OCI-LY7 (cell line): Measurements from ENCODE around the gene ZNF223. TPM values are rescaled to one million over a fixed set of nuclear protein-coding genes. Genes with fewer than 3 reads are reported as not detected.

ENCODE experiments used
- BruUV-seq: library from RNA; stranded (reverse); fragments of 400-500 nt; replicated peaks from 2 replicates; lab custom pipeline; 2021; lab: Mats Ljungman, UMichigan
- CTCF ChIA-PET: fragments of 300-600 bp; sonication (Branson Sonifier 250); formaldehyde crosslinking; loops from one replicate; lab custom pipeline; 2022; ENCODE audit warnings: antibody characterized with exemption; ENCODE audit not compliant: unreplicated experiment; lab: Charles Lee
- POLR2A ChIA-PET: fragments of 300-600 bp; sonication (Branson Sonifier 250); formaldehyde crosslinking; loops from one replicate; lab custom pipeline; 2022; ENCODE audit warnings: antibody characterized with exemption; lab: Charles Lee
- DNase-seq: peaks from one replicate; pipeline ENCODE4 v3.0.0-alpha.2; 2015; ENCODE audit warnings: low spot score
- H2AFZ ChIP-seq: fragments of 200-600 bp; sonication (generic), shearing (Covaris generic); 2 replicates; pipeline ENCODE4 v1.6.1; 2014; ENCODE audit warnings: mild to moderate bottlenecking, antibody characterized with exemption, low read length, moderate library complexity
- H3K27ac ChIP-seq: fragments of 200-600 bp; sonication (generic); 2 replicates; pipeline ENCODE4 v1.5.1; 2014; ENCODE audit warnings: mixed run types, low read depth, mild to moderate bottlenecking, moderate library complexity, low read length, inconsistent platforms; ENCODE audit not compliant: poor library complexity, severe bottlenecking
- H3K36me3 ChIP-seq: fragments of 200-600 bp; sonication (generic); 2 replicates; pipeline ENCODE4 v1.6.1; 2014; ENCODE audit warnings: mild to moderate bottlenecking, antibody characterized with exemption, low read length, moderate library complexity, mixed read lengths; ENCODE audit not compliant: insufficient read depth
- H3K4me1 ChIP-seq: fragments of 200-600 bp; sonication (generic); 2 replicates; pipeline ENCODE4 v1.5.1; 2014; ENCODE audit warnings: mild to moderate bottlenecking, low read length; ENCODE audit not compliant: insufficient read depth, poor library complexity, severe bottlenecking
- H3K4me2 ChIP-seq: fragments of 200-600 bp; sonication (generic); 2 replicates; pipeline ENCODE4 v1.6.1; 2014; ENCODE audit warnings: mild to moderate bottlenecking, low read length
- H3K4me3 ChIP-seq: fragments of 200-600 bp; sonication (generic); 2 replicates; pipeline ENCODE4 v1.5.1; 2014; ENCODE audit warnings: mild to moderate bottlenecking, low read depth, low read length; ENCODE audit not compliant: poor library complexity, severe bottlenecking
- H3K79me2 ChIP-seq: fragments of 200-600 bp; sonication (generic); 2 replicates; pipeline ENCODE4 v1.6.1; 2016; ENCODE audit warnings: low read depth, mild to moderate bottlenecking, low read length, moderate library complexity, mixed read lengths; ENCODE audit not compliant: insufficient read depth
- H3K9me2 ChIP-seq: fragments of 200-600 bp; sonication (generic); 2 replicates; pipeline ENCODE4 v1.6.1; 2016; ENCODE audit warnings: mild to moderate bottlenecking, low read length, mixed read lengths; ENCODE audit not compliant: insufficient read depth
- H3K9me3 ChIP-seq: fragments of 200-600 bp; sonication (generic); 2 replicates; pipeline ENCODE4 v1.6.1; 2014; ENCODE audit warnings: mild to moderate bottlenecking, mixed run types, low read length, mixed read lengths
- H4K20me1 ChIP-seq: fragments of 200-600 bp; sonication (generic); 2 replicates; pipeline ENCODE4 v1.6.1; 2014; ENCODE audit warnings: mild to moderate bottlenecking, antibody characterized with exemption, low read length, moderate library complexity, mixed read lengths; ENCODE audit not compliant: insufficient read depth
- CTCF ChIP-seq: fragments of 200-600 bp; sonication (generic); conservative IDR thresholded peaks from 2 replicates; pipeline ENCODE4 v1.5.1; 2014; ENCODE audit warnings: mild to moderate bottlenecking, antibody characterized with exemption, low read length, moderate library complexity, mixed read lengths
- EZH2phosphoT487 ChIP-seq: fragments of 200-600 bp; sonication (generic); IDR thresholded peaks from 2 replicates; pipeline ENCODE4 v1.6.1; 2018; ENCODE audit warnings: low read depth, borderline replicate concordance, mild to moderate bottlenecking, mixed run types, antibody characterized with exemption, low read length, moderate library complexity, mixed read lengths
- intact Hi-C: fragments of 100-400 bp; cut with micrococcal nuclease; formaldehyde crosslinking; loops from one replicate; pipeline ENCODE4 v1.10.0; 2022; ENCODE audit not compliant: unreplicated experiment
- total RNA-seq, 2 experiments: library from RNA; depleted of rRNA in 1 of 2; stranded (reverse); fragments of >200 nt in 1 of 2; shearing (Covaris generic) in 1 of 2; gene quantifications; 2 replicates each; pipeline ENCODE4 v1.2.3, GENCODE V29; 2014 to 2022

Gene ZNF223
- total RNA-seq, 2 experiments from 2014 or later: not detected

GRCh38 chr19:44005973-44006372 lies 45.9 kb upstream of the ZNF223 start:
- H4K20me1 ChIP-seq: no peaks in the 10 kb centered on the region
- POLR2A ChIA-PET: no interaction called here
- no peak for TF ChIP-seq CTCF
- TF ChIP-seq EZH2phosphoT487: no peak
- H3K4me2 ChIP-seq: no peak overlapping the region
- no peak overlapping the region for H3K4me3 ChIP-seq
- H3K27ac ChIP-seq: no peak overlapping the region
- H2AFZ ChIP-seq: no peak overlapping the region
- no TSS peak for BruUV-seq
- no peaks in the 10 kb centered on the region for H3K9me3 ChIP-seq
- H3K9me2 ChIP-seq: no peaks in the 10 kb centered on the region
- intact Hi-C loops: loop anchor here (10.0 kb wide), 1 partner anchor 89 kb away; the partner anchor contains the start of gene ZNF224
- no peak for DNase-seq
- H3K36me3 ChIP-seq: peaks cover 19% of the 10 kb centered on the region
- no peaks in the 10 kb centered on the region for H3K79me2 ChIP-seq
- H3K4me1 ChIP-seq: peaks cover 4% of the 10 kb centered on the region
- CTCF ChIA-PET: no interaction called here

GRCh38 chr19:44007473-44007872 lies 44.4 kb upstream of the ZNF223 start:
- H3K27ac ChIP-seq: no peak overlapping the region
- TF ChIP-seq EZH2phosphoT487: no peak
- TF ChIP-seq CTCF: no peak
- H3K4me3 ChIP-seq: no peak overlapping the region
- H3K4me2 ChIP-seq: no peak overlapping the region
- H2AFZ ChIP-seq: no peak overlapping the region
- ChIA-PET CTCF (no interaction called here), POLR2A (no interaction called here)
- no peak for DNase-seq
- BruUV-seq: no TSS peak
- H3K9me3 ChIP-seq: no peaks in the 10 kb centered on the region
- H3K4me1 ChIP-seq: peaks cover 4% of the 10 kb centered on the region
- peaks cover 25% of the 10 kb centered on the region for H3K36me3 ChIP-seq
- H3K79me2 ChIP-seq: no peaks in the 10 kb centered on the region
- H4K20me1 ChIP-seq: no peaks in the 10 kb centered on the region
- H3K9me2 ChIP-seq: no peaks in the 10 kb centered on the region
- intact Hi-C loops: loop anchor here (10.0 kb wide), 1 partner anchor 87 kb away; the partner anchor contains the start of gene ZNF224

GRCh38 chr19:44010468-44010867 lies 41.4 kb upstream of the ZNF223 start:
- H3K4me3 ChIP-seq: no peak overlapping the region

More at GRCh38 chr19:44010468-44010867, 41.4 kb upstream of the ZNF223 start:
- Histone ChIP-seq H3K9me2 (no peaks in the 10 kb centered on the region), H3K79me2 (no peaks in the 10 kb centered on the region), H3K4me1 (no peaks in the 10 kb centered on the region), H3K27ac (no peak overlapping the region), H3K9me3 (no peaks in the 10 kb centered on the region), H4K20me1 (no peaks in the 10 kb centered on the region), H2AFZ (no peak overlapping the region), H3K4me2 (no peak overlapping the region), H3K36me3 (peaks cover 25% of the 10 kb centered on the region)
- no peak for TF ChIP-seq CTCF
- TF ChIP-seq EZH2phosphoT487: no peak
- no peak for DNase-seq
- no TSS peak for BruUV-seq
- POLR2A ChIA-PET: no interaction called here
- intact Hi-C loops: no loop called here
- CTCF ChIA-PET: no interaction called here
